HG02981 (cell line): ENCODE data around the gene MRPL49.
"Not testable (repeated sequence)": the region's sequence is repeated elsewhere in the genome, so short reads cannot be mapped to it uniquely, and the experiment has no call there.

ENCODE experiments used
- ATAC-seq: cut with Tn5 transposase; IDR thresholded peaks from one replicate; pipeline ENCODE4 v1.9.1; 2021; ENCODE audit warnings: mild to moderate bottlenecking, moderate library complexity; ENCODE audit not compliant: unreplicated experiment

The MRPL49 gene

GRCh38 chr11:65160643-65161042, 38.5 kb downstream of the MRPL49 start:
- ATAC-seq = no peak

GRCh38 chr11:65163684-65164083, 41.6 kb downstream of the MRPL49 start:
- no peak for ATAC-seq

DNA sequence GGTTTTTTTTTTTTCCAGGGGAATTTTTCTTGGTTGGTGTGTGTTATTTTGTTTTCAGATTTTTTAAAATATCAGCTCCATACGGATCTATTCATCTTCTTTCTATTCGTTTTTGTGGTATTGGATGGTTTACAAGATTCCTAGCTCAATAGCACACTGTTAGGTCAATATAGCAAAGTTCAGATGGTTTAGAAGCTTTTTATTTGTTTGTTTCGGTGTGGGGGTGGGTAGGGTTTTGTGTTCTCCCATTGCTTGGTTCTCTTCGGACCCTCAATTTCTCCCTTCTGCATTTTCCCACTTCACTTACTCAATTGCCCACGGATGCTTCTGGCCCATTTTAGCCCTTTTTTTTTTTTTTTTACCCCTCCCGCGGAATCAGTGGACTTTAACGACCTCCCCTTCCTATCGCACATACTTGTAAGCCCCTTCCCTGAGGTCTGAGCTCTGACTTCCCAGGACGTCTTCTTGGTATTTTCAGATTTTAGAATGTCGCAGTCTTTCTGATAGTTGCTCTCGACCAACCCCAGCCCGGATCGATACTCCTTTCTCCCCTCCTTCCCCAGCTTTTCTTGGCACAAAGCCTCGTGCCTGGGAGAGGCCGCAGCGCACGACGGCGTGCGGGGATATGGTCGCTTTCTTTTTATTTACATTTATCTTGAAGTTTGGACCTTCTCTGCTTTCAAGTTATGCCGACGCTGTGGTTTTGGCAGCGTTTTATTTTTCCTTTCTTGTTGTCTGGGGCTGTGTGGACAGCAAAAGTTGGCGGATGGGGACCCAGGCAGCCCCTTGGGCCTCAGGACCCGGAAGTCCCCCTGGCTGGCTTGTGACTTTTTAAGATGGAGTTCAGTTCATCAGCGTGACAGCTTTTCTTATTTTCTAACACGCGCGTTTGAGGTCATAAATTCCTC, 43.5 kb downstream of the MRPL49 start:
- ATAC-seq = no peak

DNA sequence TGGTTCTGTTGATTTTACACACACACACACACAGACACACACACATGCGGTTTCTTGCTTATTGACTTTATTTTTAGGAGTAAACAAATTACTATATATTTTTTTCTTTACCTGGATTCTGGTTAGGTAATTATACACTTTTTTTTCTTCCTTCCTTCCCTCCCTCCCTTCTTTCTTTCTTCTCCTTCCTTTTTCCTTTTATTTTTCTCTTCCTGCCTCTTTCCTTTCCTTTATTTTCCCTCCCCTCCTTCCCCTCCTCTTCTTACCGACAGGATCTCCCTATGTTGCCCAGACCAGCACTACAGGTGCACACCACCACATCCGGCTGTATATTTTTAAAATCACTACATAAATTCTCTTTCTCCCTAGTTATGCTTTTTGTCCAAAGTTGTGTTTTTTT, 44.8 kb downstream of the MRPL49 start:
- no peak for ATAC-seq

GRCh38 chr11:65167656-65168055, 45.5 kb downstream of the MRPL49 start:
- ATAC-seq = no peak

- no peak for ATAC-seq
Observed at GRCh38 chr11:65169164-65169641, 47.1 kb downstream of the MRPL49 start.

DNA sequence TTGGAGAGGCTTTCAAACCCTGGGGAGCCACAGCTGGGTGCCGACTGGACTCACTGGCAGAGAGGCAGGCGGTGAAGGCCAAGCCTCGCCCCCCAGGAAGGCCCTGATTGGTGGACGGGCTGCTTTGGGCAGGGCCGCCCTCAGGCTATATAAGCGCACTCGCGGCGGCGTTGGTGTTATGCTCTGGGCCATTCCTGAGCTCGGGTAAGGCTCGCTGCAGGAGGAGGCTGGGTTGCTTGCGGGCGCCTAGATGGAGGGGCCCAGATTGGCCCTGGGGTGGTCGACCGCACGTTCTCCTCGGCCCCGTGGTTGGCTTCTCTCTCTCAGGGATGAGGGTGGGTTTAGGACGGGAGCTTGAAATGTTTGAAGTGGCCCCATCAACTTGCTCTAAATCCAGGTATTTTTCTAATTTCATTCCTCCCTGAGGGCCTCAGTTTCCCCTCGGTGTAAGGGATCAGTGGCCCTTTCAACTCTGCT, 48.0 kb downstream of the MRPL49 start, which contains the start of gene SPDYC:
Gene SPDYC (plus strand): TSS at position 176 of the 477 bp plus-strand sequence. CDS start 1,125 bp downstream, outside the sequence.
- ATAC-seq = no peak

DNA sequence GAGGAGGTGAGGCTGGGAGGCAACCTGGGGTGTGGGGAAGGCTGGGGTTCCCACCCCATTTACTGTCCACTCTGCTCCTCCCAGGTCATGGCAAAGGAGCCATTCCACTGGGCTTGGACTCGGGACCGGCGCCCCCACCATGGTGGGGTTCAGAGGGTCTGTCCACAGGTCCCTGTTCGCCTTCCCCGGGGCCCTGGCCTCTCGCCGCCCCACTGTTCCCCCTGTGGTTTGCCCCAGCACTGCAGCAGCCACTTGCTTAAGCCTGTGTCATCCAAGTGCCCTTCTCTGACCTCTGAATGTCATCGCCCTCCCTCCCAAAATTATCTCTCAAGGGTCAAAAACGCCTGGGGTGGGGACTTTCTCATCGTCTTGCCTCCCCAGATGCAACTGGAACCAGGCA, 50.5 kb downstream of the MRPL49 start:
- no peak for ATAC-seq

DNA sequence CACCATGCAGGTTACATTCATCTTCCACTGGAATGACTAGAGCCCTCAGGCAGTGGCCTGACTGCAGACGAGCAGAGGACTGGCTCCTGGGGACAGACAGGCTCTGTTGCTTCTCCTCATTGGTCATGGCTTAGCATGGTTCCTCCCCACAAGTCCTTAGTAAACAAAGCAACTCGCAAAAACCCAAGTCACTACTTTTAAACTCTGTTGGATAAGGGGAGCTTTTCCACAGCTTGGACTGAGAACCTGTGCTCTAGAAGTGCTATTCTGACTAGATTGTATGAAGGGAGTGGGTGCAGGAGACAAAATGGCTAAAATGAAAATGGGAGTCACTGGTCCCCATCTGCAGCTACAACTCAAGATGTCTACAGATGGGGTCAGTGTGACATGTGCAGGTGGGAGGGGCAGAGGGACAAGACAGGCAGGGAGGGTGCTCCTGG, 52.5 kb downstream of the MRPL49 start:
- not testable (repeated sequence) for ATAC-seq
